LoVo (cell line): ENCODE data around the gene ZMIZ1.

Experiments
- DNase-seq: peaks from one replicate; pipeline ENCODE4 v3.0.0-alpha.2; 2016; ENCODE audit warnings: low spot score

The ZMIZ1 gene

DNA sequence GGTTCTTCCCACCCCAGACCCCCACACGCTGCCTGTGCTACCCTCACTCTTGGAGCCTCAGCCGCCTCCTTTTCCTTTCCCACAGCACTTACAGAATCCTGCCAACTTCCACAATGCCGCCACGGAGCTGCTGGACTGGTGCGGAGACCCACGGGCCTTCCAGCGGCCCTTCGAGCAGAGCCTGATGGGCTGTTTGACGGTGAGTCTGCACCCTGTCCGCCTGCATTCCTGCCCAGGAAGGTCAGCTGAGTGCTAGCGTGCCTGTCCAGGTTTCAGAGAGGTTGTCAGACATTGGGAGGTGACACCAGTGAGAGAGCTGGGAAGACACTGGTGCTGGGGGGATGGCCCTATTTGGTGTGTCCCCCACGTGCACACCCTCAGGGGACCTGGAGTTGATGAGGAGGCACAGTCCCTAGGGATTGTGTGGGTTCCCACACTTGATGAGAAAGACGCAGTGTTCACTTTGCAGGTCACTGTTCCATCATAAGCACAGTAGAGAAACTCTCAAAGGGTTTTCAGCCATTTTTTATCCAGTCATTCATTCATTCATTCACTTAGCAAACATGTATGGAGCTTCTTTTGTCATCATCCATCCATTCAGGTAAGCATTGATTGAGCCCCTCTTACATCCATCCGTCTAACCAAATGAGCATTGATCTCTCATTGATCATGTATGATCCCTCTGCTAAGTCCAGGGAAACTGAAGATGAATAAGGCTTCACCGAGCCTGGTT is 139.7 kb downstream of the ZMIZ1 start:
- no peak for DNase-seq

DNA sequence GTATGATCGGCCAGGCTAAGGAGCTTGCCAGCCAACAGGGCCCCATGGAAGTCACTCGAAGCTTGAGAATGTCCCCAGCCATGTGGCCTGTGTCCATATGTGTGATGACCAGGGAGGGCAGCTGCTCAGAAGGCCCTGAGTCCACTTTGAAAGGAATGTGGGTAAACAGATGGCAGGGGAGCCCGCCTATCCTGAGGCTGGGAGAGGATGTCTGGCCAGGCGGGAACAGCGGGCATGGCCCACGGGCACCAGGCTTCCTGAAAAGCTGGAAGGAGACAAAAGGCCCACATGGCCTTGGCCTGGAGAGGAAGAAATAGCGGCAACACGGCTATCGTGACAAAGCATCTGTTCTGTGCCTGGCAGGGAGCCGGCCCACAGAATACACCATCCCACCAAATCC is 140.6 kb downstream of the ZMIZ1 start:
- DNase-seq, result no peak

DNA sequence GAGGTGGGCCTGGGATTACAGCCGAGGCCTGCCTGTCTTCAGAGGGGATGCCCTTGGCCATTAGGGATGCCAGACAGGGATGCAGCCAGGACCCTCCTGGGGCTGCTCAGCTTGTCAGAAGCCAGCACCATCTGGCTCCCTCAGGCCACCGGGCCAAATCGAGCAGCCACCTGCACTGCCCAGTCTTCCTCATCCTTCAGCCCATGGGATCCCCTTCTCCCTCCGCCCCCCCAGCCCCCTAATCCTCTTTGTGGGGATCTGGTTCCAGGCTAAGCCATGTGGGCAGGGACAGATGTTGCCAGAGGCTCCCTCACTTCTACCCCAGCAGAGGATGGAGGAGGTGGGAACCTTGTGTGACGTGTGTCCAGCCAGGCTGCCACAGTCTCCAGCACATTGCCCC is 141.1 kb downstream of the ZMIZ1 start:
- DNase-seq, result no peak

DNA sequence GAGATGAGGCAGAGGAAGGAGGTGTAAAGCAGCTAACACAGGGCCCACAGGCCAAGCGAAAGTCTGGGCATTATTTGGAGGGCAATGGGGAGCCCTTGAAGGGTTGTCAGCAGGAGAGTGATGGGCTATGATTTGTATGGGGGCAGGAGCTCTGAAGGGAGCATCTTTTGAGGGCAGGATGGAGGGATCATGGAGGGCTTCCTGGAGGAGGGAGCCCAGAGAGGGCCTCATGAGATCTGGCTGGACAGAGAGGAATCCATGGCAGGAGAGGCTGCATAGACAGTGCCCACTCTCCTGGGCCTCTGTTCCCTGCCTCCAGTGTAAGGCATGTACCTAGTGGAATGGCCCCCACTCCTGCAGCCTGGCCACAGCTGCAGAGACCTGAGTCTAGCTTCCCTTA is 141.9 kb downstream of the ZMIZ1 start:
- DNase-seq, result no peak

DNA sequence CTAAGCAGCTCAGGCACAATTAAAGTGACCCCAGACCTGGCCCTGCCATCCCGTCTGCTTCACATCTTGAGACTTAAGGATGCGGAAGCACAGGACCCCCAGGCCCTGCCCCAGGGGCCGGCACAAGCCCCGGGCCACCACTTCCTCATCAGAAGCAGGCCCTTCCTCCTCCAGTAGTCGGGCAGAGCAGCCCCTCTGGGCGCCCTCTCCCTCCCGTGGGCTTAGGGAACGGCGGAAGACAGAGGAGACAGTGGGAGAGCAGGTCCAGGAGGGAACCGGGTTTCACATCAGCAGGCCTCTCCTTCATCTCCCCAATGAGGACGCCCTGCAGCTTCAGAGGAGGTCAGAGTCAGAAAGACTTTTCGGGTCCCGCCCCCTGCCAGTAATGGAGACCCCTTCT is 142.8 kb downstream of the ZMIZ1 start:
- no peak for DNase-seq

DNA sequence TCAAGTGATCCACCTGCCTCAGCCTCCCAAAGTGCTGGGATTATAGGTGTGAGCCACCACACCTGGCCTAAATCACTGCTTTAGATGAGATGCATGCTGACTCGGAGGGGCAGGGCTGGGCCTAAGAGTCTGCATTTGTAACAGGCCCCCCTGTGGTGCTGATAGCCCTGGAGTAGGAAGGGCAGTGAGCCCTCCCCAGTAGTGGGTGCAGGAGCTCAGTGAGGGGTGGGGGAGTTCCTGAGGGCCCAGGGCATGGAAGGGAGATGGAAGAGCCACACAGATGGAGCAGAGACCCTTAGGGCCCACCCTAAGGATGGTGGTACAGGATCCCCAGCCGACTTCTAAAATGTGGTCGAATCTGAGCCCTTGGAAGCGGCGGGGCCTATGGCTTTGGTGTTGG is 146.8 kb downstream of the ZMIZ1 start:
- no peak for DNase-seq

DNA sequence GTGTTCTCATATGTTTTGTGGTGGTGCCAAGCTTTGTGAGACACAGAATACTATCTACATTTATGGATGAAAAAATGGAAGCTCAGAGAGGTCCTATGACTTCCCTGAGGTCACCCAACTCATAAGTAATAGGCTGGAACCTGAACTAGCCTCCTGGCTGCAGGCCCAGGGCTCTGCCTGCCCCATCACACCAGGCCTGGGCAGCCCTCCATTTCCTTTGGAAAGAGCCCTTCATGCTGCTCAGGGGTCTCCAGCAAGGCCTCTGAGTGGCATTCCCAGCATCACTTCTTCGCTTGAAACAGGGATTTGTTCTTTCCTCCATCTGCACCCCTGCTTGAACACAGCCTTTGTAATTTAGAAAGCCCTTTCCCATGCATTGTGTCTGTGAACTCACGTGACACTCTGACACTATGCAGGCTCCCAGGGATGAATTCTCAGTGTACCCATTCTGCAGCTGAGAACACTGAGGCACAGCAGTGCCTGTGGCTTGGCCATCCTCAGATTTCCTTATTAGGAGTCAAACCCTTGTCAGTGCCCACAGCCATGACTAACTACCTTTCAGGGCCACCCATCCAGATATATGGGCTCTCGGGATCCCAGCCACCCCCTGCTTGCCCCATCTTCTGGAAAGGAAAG is 150.7 kb downstream of the ZMIZ1 start:
- no peak for DNase-seq

DNA sequence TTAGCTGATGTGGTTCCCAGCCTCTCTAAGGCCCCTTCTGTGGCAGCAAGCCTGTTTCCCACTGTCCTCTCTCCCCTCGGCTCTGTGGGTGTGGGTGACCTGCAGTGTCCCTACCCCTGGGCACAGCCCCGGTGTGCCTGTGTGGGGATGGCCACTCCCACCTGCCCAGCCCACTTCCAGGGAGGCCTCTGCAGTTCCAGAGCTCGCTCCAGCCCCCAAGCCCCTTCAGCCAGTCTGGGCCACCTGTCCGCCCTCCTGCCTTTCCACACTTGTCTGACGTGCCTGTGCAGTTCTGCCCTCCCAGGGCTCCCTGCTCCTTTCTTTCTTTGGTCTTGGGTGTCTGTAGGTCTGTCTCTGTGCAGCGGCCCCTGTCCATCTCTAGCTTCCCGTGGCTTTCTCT is 151.5 kb downstream of the ZMIZ1 start:
- no peak for DNase-seq

DNA sequence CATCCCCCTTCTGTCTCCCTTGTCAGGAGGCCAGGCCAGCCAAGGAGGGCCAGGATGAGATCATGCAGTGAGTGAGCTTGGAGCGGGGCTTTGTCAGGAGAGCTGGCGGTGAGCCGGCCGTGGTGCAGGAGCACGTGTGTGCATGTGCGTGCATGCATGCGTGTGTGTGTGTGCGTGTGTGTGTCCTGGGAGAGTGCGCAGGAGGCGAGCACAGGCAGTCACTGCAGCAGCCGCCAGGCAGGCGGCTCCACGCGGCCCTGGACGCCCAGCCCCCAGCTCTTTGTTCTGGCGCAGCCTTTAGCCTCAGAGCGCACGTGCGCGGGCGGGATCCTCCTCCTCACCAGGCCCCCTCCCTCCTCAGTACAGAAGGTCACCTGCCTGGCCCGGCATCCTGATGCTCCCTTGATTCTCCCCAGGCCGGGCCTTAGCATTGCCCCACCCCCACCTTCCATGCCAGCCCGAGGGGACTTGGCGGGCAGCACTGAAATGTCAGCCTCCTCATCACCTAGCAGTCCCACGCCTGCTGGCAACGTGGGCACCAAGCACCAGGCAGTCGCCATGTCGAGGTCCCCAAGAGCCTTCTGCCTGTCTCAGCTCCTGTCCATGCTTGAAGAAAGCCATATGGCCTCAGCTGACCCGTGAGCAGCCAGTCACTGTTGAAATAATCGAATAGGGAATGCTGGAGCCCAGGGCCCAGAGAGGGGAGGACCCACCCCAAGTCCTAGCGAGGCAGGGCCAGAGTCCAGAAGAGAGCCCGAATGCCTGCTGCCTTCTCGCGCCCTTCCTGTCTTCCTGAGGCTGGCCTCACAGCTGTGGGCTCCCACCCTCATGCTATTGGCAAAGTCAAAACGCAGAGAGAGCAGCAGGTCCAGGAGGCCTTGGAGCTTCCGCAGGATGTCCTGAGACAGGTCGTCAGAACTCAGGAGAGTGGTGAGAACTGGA is 152.6 kb downstream of the ZMIZ1 start:
- DNase-seq, result no peak

DNA sequence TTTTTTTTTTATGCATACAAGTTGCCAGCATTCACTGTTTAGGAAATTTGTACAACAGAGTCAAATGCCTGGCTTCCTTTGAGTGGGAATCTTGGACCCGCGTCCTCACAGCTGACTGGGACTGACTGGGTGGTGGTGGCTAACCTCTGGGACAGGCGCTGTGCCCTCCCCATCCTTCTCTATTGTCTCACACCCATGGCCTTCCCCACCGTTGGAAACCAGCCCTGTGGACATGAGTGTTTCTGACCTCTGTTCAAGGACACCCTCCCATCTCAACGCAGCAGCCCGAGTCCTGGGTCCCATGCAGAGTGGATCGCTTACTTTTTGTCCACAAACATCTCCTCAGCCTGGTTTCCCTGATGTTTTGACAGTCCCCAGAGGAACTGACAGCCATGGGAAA is 153.4 kb downstream of the ZMIZ1 start:
- DNase-seq, result no peak

DNA sequence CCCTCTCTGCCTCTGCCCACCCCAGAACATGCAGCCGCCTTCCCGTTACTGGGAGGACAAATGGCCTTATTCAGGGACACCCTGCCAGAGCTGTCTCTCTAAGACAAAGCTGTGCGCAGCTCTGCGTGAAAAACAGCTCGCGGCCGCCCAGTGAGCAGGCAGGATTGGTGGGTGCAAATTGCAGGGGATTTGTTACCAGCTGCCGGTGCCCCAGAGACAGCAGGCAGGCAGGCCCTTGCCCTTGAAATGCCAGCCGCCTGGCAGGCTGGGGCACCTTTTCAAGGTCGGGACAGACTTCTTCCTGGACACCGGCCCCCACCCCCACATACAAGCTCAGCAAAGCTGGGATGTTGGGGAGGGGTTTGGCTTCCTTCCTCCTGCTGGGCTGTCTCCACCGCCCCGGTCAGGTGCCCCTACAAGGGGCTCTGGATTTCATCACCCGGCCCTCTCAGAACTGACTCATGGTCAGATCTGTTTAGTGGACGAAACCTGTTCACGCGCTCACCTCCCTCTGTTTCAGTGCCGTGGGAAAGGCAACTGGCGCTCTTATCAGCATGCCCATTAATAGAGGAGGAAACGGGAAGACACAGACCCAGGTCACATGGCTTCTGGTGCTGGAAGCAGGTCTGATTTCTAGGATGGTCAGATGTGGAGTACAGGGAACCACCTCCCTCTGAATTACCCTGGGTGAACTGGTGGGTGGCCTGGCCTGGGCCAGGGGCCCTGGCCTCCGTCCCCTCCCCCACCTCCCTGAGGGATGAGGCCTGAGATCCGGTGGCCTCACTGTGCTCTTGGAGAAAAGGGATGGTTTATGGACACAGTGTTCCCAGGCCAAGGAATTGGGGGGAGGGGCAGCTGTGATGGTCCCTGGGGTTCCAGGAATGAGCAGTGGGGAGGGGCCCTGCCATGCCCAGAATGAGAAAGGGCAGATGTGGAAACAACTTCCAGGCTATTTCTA is 154.6 kb downstream of the ZMIZ1 start:
- no peak for DNase-seq

DNA sequence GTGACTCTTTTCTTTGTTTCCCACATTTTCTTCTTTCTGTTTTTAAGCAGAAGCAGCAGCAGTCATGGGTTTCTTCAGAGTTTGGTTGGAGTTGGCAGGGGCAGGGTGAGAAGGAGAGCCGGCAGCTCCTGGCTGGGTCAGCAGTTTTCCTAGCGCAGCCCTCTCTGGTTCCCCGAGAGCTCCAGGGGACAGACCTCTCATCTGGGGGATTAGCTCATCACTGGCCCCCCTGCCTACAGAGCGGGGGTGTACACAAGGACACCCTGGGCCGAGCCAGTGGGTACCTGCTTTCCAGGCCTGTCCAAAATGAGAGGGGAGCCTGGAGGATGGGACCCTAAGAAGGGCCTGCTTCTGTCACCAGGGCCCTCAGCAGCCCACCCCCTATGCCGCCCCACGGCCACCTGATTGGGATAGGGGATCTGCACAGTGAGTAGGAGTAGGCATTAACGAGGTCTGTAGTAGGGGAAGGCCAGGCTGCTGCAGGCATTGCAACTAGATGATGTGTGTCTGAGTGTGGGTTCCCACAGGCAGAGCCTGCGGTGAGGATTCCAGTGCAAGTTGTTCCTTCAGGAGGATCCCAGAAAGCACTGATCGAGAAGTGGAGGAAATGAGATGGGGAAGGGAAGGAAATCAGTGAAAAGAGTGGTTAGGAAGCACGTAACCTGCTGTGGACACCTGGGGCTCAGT is 155.6 kb downstream of the ZMIZ1 start:
- DNase-seq, result no peak

DNA sequence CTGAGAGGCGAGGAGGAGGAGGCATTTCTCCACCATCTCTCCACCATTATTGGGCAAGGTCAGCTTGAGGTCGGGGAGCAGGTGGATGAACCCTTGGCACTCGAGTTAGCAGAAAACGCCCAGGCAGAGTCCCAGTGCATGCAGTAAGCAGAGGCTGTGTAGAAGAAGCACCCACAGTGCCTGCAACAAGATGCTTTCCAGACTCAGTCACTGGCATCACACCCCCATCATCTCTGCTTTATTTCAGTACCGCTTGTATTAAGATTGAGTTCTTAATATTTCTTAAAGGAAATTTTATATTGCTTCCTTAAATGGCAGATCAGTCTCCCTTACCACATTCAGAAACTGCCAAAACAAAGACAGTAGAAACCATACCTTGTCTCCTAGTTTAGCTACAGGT is 156.2 kb downstream of the ZMIZ1 start:
- DNase-seq, result no peak

DNA sequence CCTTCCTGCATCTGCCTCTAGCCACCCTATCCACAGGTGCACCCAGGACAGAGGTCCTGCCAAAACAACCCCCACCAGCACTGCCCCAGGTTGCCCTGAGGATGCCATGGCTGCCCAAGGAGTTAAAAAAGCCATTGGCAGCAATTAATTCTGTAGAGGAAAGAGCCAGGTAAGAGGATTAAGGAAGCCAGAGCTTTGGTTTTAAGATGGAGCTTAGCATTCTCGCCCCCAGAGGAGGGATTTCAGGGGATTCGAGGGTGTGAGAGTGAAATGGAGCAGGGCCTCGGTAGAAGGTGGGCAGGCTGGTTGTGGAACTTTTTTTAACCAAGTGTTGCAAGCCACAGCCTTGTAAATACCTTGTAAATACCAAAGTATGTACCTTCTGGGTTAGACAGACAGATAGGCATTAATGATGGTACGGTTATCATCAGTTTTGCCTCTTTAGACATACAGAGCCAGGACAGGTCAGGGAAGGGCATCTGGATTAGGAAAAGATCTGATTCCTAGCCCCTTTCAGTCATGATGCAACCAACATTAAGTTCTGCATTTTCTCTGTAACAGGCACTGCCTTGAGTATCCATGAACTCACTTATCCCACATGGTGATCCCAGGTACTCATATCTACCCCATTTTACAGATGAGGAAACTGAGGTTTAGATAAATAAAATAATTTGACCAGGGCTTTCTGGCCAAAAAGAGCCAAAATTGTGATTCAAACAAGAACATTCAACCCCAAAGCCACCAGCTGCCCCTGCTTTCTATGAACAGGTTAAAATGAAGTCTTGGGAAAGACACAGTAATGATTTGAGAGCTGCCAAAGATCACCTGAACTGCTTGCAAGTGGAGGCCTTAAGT is 157.9 kb downstream of the ZMIZ1 start:
- DNase-seq, result no peak

DNA sequence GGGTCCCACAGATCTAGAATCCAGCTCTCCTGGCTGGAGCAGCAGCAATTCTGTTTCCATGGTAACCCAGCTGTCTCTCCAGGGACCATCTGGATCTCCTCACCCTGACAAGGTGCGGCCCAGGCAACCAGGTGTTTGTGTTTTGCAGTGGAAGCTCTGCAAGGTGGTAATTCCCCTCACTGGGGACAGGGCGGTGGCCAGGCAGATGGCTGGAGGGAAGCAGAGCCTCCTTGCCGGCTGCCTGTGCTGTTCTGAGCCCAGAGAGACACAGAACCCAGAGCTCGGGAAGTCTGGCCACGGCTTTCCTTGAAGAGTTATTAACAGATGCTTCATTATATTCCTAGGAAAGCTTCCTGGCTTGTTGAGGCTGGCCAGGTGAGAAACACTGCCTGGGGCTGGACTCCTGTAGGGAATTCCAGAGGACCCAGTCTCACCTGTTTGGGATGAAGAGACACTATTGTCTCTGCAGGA is 160.3 kb downstream of the ZMIZ1 start:
- DNase-seq, result no peak

DNA sequence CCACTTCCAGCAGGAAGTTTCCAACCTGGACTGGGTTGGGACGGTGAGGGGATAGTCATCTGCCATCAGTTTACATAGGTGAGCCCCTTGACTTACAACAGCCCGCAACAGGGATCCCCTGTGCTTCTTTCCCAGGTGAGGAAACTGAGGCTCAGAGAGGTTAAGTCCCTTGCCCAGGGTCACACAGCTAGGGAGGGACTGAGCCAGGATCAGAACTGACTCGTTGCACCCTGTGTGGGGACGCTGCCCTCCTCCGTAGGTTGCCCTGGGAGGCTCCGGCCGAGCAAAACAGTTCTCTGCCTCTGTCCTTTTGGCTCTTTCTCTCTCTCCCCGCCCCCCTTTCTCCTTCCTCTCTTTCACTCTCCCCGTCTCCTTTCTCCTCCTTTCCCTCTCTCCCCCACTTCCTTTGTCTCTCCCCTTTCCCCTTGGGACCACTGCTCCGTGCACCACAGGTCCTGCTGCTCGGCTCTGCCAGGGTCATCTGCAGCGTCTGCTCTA is 161.1 kb downstream of the ZMIZ1 start:
- no peak for DNase-seq

DNA sequence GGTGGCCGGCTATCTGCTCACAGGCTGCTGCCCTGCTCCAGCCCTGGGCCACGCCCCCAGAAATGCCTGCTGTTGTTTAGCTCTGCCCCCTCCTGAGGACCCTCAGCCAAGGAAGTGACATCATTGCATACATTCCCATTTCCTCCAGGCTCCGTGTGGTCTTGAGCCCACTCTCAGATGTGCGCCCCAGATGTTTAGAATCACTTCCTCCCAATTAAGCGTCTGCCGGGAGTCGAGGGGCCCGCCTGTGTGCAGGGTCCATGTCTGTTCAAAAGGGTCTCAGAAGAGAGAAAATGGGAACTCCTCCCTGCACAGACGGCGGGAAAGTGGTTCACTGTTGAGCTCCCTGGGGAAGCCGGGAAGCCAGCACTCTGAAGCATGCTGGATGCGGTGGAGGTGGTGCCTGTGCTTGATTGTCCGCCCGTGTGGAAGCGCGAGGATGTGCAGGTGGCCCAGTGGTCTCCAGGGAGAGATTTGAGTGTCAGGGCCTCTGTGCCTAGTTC is 161.6 kb downstream of the ZMIZ1 start:
- DNase-seq, result no peak

DNA sequence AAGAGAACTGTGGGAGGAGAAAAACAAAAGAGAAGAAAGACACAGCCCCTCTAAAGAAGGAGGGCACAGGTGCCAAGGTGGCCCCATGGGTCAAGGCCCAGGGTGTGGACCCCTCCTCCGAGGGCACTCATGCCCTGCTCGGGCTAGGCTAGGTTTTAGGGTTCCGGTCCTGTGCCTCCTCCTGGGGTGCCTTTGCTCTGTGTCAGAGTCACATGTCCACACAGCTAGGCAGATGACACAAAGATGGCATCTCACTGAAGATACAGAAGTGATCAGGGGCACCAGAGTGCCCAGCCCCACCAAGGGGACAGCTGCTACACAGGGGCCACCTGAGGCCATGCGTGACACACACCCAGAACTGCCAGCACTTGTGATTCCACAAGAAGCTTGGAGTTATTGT is 162.1 kb downstream of the ZMIZ1 start:
- DNase-seq, result no peak

DNA sequence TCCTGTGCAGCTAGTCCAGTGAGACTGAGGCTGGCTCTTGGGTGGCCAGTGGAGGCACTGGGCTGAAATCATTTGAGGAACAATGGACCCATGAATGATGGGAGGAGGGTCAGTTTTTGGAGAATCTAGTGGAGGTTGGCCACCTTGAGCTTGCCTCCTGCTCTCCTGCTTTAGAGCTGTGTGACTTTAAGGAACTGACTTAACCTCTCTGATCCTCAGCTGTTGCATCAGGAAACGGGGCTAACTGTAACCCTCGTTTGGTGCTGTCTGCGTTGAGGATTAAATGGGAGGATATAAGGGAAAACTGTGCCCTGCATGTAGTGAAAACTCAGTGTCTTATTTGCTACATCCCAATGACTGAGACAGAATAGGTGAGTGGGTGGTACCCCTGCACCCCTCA is 163.1 kb downstream of the ZMIZ1 start:
- DNase-seq, result no peak

DNA sequence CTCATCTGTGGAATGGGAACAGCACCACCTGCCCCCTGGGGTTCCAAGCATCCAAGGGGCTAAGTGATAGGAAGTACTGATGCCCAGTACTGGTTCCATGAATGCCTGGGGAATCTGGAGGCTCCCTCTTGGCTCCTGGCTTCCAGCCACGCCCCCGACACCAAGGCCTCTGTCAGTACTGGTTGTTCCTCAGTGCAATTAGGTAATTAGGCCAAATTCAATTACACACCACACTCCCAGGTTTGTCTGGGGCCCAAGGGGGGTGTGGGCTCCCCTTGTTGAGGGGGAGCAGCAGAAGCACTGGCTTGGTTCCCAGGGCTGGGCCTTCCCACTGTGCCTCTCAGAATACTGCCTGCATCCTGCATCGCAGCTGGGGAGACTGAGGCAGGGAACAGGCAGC is 164.1 kb downstream of the ZMIZ1 start:
- DNase-seq, result no peak
